HG03108 (cell line): Measurements from ENCODE around the gene MYO1D.

Source experiments
- ATAC-seq: cut with Tn5 transposase; IDR thresholded peaks from one replicate; pipeline ENCODE4 v1.9.1; 2021; ENCODE audit warnings: moderate library complexity; ENCODE audit not compliant: unreplicated experiment

Gene MYO1D

GRCh38 chr17:32861981-32862380 is 14.9 kb downstream of the MYO1D start:
- ATAC-seq, result no peak

- no peak for ATAC-seq
Observed at GRCh38 chr17:32859857-32860525, 16.9 kb downstream of the MYO1D start.

- ATAC-seq, result no peak
Observed at GRCh38 chr17:32855620-32856019, 21.3 kb downstream of the MYO1D start.

GRCh38 chr17:32854832-32855389 is 22.0 kb downstream of the MYO1D start:
- ATAC-seq, result no peak

- ATAC-seq, result no peak
Observed at GRCh38 chr17:32854207-32854606, 22.7 kb downstream of the MYO1D start.

- no peak for ATAC-seq
Observed at GRCh38 chr17:32852811-32853210, 24.1 kb downstream of the MYO1D start.

GRCh38 chr17:32849879-32850278 is 27.0 kb downstream of the MYO1D start:
- ATAC-seq, result no peak

GRCh38 chr17:32847977-32848376 is 28.9 kb downstream of the MYO1D start:
- ATAC-seq, result no peak

GRCh38 chr17:32846143-32846542 is 30.8 kb downstream of the MYO1D start:
- ATAC-seq, result no peak

- no peak for ATAC-seq
Observed at GRCh38 chr17:32840241-32840640, 36.7 kb downstream of the MYO1D start.

GRCh38 chr17:32836527-32836926 is 40.4 kb downstream of the MYO1D start:
- no peak for ATAC-seq

- ATAC-seq, result peak; percentile 72
Observed at GRCh38 chr17:32835291-32835761, 41.6 kb downstream of the MYO1D start.

GRCh38 chr17:32834104-32834503 is 42.8 kb downstream of the MYO1D start:
- no peak for ATAC-seq

- ATAC-seq, result no peak
Observed at GRCh38 chr17:32833526-32833925, 43.4 kb downstream of the MYO1D start.

- no peak for ATAC-seq
Observed at GRCh38 chr17:32833076-32833475, 43.8 kb downstream of the MYO1D start.

GRCh38 chr17:32831627-32832243 is 45.2 kb downstream of the MYO1D start:
- no peak for ATAC-seq

GRCh38 chr17:32831223-32831622 is 45.7 kb downstream of the MYO1D start:
- no peak for ATAC-seq

GRCh38 chr17:32828822-32829221 is 48.1 kb downstream of the MYO1D start:
- ATAC-seq, result peak; percentile 10

- no peak for ATAC-seq
Observed at GRCh38 chr17:32827227-32827626, 49.7 kb downstream of the MYO1D start.

- no peak for ATAC-seq
Observed at GRCh38 chr17:32826076-32826475, 50.8 kb downstream of the MYO1D start.

GRCh38 chr17:32824334-32824733 is 52.6 kb downstream of the MYO1D start:
- no peak for ATAC-seq

- no peak for ATAC-seq
Observed at GRCh38 chr17:32822996-32823395, 53.9 kb downstream of the MYO1D start.
